H9 (cell line): ENCODE data around the gene CDK9. TPM values are rescaled to one million over a fixed set of nuclear protein-coding genes. Genes with fewer than 3 reads are reported as not detected.

Experiments used
- DNase-seq: peaks from one replicate; pipeline ENCODE4 v3.0.0-alpha.2; 2017
- H2AFZ ChIP-seq: one replicate; pipeline ENCODE4 v1.6.1; 2013; ENCODE audit warnings: mild to moderate bottlenecking, low read length, control low read depth, moderate library complexity
- H2AK5ac ChIP-seq: 2 replicates; pipeline ENCODE4 v1.6.1; 2013; ENCODE audit warnings: low read length, control low read depth, mixed read lengths; ENCODE audit not compliant: insufficient read length
- H2BK120ac ChIP-seq: one replicate; pipeline ENCODE4 v1.6.1; 2013; ENCODE audit warnings: low read depth, mild to moderate bottlenecking, low read length, control low read depth, inconsistent platforms; ENCODE audit not compliant: poor library complexity, severe bottlenecking
- H2BK12ac ChIP-seq: 2 replicates; pipeline ENCODE4 v1.6.1; 2013; ENCODE audit warnings: low read length, control low read depth, mixed read lengths, low read depth; ENCODE audit not compliant: insufficient read length
- H2BK15ac ChIP-seq: 2 replicates; pipeline ENCODE4 v1.6.1; 2013; ENCODE audit warnings: low read depth, low read length, control low read depth
- H2BK20ac ChIP-seq: one replicate; pipeline ENCODE4 v1.6.1; 2013; ENCODE audit warnings: low read depth, mild to moderate bottlenecking, low read length, control low read depth, inconsistent platforms; ENCODE audit not compliant: poor library complexity, severe bottlenecking
- H2BK5ac ChIP-seq: 2 replicates; pipeline ENCODE4 v1.6.1; 2013; ENCODE audit warnings: low read length, control low read depth, mixed read lengths; ENCODE audit not compliant: insufficient read length
- H3K14ac ChIP-seq: 2 replicates; pipeline ENCODE4 v1.6.1; 2013; ENCODE audit warnings: low read length, control low read depth; ENCODE audit not compliant: insufficient read depth
- H3K18ac ChIP-seq: 2 replicates; pipeline ENCODE4 v1.6.1; 2013; ENCODE audit warnings: low read depth, mild to moderate bottlenecking, mixed read lengths, low read length, control low read depth; ENCODE audit not compliant: insufficient read length
- H3K23ac ChIP-seq: 2 replicates; pipeline ENCODE4 v1.6.1; 2013; ENCODE audit warnings: low read length, control low read depth, mixed read lengths, low read depth; ENCODE audit not compliant: insufficient read length
- H3K23me2 ChIP-seq: 2 replicates; pipeline ENCODE4 v1.6.1; 2013; ENCODE audit warnings: low read depth, mild to moderate bottlenecking, mixed read lengths, low read length, control low read depth; ENCODE audit not compliant: insufficient read length, poor library complexity, severe bottlenecking
- H3K27ac ChIP-seq: 2 replicates; pipeline ENCODE4 v1.5.1; 2013; ENCODE audit warnings: low read length, control low read depth, mixed read lengths, low read depth; ENCODE audit not compliant: insufficient read length
- H3K27me3 ChIP-seq: 2 replicates; pipeline ENCODE4 v1.6.1; 2013; ENCODE audit warnings: low read length, control low read depth, inconsistent platforms; ENCODE audit not compliant: insufficient read depth
- H3K4ac ChIP-seq: 2 replicates; pipeline ENCODE4 v1.6.1; 2013; ENCODE audit warnings: low read depth, mild to moderate bottlenecking, control low read depth, inconsistent platforms, low read length, moderate library complexity
- H3K4me1 ChIP-seq: 2 replicates; pipeline ENCODE4 v1.6.1; 2013; ENCODE audit warnings: low read length, control low read depth, inconsistent platforms; ENCODE audit not compliant: insufficient read depth
- H3K4me2 ChIP-seq: 2 replicates; pipeline ENCODE4 v1.6.1; 2013; ENCODE audit warnings: low read length, control low read depth, mixed read lengths; ENCODE audit not compliant: insufficient read length, insufficient read depth
- H3K56ac ChIP-seq: 2 replicates; pipeline ENCODE4 v1.6.1; 2013; ENCODE audit warnings: low read depth, mild to moderate bottlenecking, mixed read lengths, low read length, control low read depth; ENCODE audit not compliant: insufficient read length
- H3K79me1 ChIP-seq: 2 replicates; pipeline ENCODE4 v1.6.1; 2013; ENCODE audit warnings: low read depth, mild to moderate bottlenecking, moderate library complexity, low read length, control low read depth, inconsistent platforms; ENCODE audit not compliant: insufficient read depth, poor library complexity, severe bottlenecking
- H3K79me2 ChIP-seq: 2 replicates; pipeline ENCODE4 v1.6.1; 2013; ENCODE audit warnings: low read length, control low read depth, inconsistent platforms; ENCODE audit not compliant: insufficient read depth
- H3K9ac ChIP-seq: 2 replicates; pipeline ENCODE4 v1.6.1; 2013; ENCODE audit warnings: low read length, control low read depth, mixed read lengths; ENCODE audit not compliant: insufficient read length; ENCODE audit errors: extremely low read depth
- H3K9me3 ChIP-seq: one replicate; pipeline ENCODE4 v1.6.1; 2013; ENCODE audit warnings: low read depth, low read length, inconsistent platforms; ENCODE audit not compliant: control insufficient read depth
- H3T11ph ChIP-seq: one replicate; pipeline ENCODE4 v1.6.1; 2013; ENCODE audit warnings: mild to moderate bottlenecking, low read length, control low read depth, inconsistent platforms
- H4K20me1 ChIP-seq: one replicate; pipeline ENCODE4 v1.6.1; 2013; ENCODE audit not compliant: control insufficient read depth, insufficient read length, insufficient read depth
- H4K5ac ChIP-seq: 2 replicates; pipeline ENCODE4 v1.6.1; 2013; ENCODE audit warnings: low read depth, mild to moderate bottlenecking, mixed read lengths, low read length, control low read depth; ENCODE audit not compliant: insufficient read length
- H4K8ac ChIP-seq: replicated peaks from 2 replicates; pipeline ENCODE4 v1.6.1; 2013; ENCODE audit warnings: low read length, control low read depth, mixed read lengths, low read depth; ENCODE audit not compliant: insufficient read length
- H4K91ac ChIP-seq: 2 replicates; pipeline ENCODE4 v1.6.1; 2013; ENCODE audit warnings: low read depth, mild to moderate bottlenecking, moderate library complexity, mixed read lengths, low read length, control low read depth; ENCODE audit not compliant: insufficient read length
- H3K27ac Mint-ChIP-seq, 3 experiments: 2 replicates in 2 of 3; 3 replicates in 1 of 3; pipeline ENCODE4 v1.8.0; 2020 to 2021; ENCODE audit warnings: mixed read lengths in 3 of 3, mild to moderate bottlenecking in 1 of 3, moderate library complexity in 1 of 3
- H3K27me3 Mint-ChIP-seq: 2 replicates; pipeline ENCODE4 v1.8.0; 2021; ENCODE audit warnings: low read depth, mild to moderate bottlenecking, moderate library complexity, mixed read lengths
- H3K36me3 Mint-ChIP-seq, 3 experiments: 2 replicates in 2 of 3; 3 replicates in 1 of 3; pipeline ENCODE4 v1.8.0; 2020 to 2021; ENCODE audit warnings: low read depth in 3 of 3, mixed read lengths in 3 of 3; ENCODE audit not compliant: insufficient read depth in 1 of 3
- H3K4me1 Mint-ChIP-seq, 2 experiments: 2 replicates each; pipeline ENCODE4 v1.8.0; 2020; ENCODE audit warnings: mixed read lengths in 2 of 2
- H3K4me3 Mint-ChIP-seq, 2 experiments: 2 replicates in 1 of 2; 3 replicates in 1 of 2; pipeline ENCODE4 v1.8.0; 2020 to 2021; ENCODE audit warnings: mild to moderate bottlenecking in 2 of 2, mixed read lengths in 2 of 2, moderate library complexity in 1 of 2
- H3K9me3 Mint-ChIP-seq, 2 experiments: 2 replicates in 1 of 2; 3 replicates in 1 of 2; pipeline ENCODE4 v1.8.0; 2020; ENCODE audit warnings: mild to moderate bottlenecking in 2 of 2, mixed read lengths in 2 of 2, moderate library complexity in 1 of 2
- WGBS: extraction: QIAGEN DNeasy Blood & Tissue Kit; methylation state at CpG from one replicate; pipeline ENCODE4 v1.1.7; 2013; ENCODE audit warnings: missing lambda C conversion rate, low lambda C conversion rate, mixed read lengths; ENCODE audit not compliant: insufficient read length; ENCODE audit errors: extremely low coverage; 5-methylcytosine and 5-hydroxymethylcytosine counted together
- total RNA-seq: library from RNA; stranded (reverse); gene quantifications from 2 replicates; pipeline ENCODE4 v1.2.1, GENCODE V29; 2021
- TF ChIP-seq, protein P1 (sequence below): fragments of 200-600 bp; sonication (generic); conservative IDR thresholded peaks from 3 replicates; pipeline ENCODE4 v1.8.0; 2021; ENCODE audit warnings: antibody characterized with exemption, mild to moderate bottlenecking

The CDK9 gene
- total RNA-seq, 1 experiment from 2014 or later: 85.7 TPM

DNA sequence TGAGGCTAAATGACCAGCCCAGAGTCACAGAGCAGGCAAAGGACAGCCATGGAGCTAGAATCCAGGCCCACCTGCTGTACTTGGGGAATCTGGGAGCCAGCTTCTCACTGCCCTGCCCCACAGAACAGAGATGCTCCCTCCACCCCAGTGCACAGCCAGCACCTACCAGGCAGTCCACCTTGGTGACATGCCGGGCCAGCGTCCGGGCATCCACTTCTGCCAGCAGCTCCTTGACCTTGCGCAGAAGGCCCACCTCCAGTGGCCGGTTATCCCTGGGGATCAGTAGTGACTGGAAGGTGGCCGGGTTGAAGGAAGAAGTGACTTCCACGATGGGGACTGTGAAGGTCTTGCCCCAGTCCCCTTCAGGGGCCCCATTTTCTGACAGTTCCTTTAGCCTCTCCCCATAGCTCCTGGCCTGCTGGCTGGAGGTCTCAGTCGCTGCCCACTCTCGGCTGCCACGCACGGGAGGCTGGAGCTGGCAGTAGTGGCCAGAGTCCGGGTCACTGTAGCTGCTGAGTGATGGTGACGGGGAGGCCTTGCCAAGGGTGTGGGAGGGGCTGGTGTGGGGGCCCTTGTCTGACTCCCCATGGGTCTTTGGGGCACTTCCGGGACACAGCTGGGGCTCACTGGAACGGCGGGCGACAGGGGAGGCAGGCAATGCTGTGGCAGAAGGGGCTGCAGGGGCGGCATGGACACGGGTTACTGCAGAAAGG, 41.3 kb upstream of the CDK9 start:
- Histone ChIP-seq H3K4me1 (no peaks in the 10 kb centered on the region), H2AFZ (no peak overlapping the region), H3K56ac (no peak overlapping the region), H3K9me3 (no peaks in the 10 kb centered on the region), H3K23me2 (peaks cover 7% of the 10 kb centered on the region), H3K4ac (no peak overlapping the region), H2AK5ac (no peak overlapping the region), H2BK20ac (no peak overlapping the region), H4K20me1 (no peaks in the 10 kb centered on the region), H3K4me2 (no peak overlapping the region), H3K18ac (no peak overlapping the region), H4K5ac (no peak overlapping the region), H3K27me3 (no peaks in the 10 kb centered on the region), H4K8ac (no peak overlapping the region), H2BK12ac (no peak overlapping the region), H3T11ph (no peak overlapping the region), H2BK120ac (no peak overlapping the region), H3K9ac (no peak overlapping the region), H2BK15ac (no peak overlapping the region), H2BK5ac (no peak overlapping the region), H3K23ac (no peak overlapping the region), H3K79me1 (no peaks in the 10 kb centered on the region), H3K14ac (no peak overlapping the region), H4K91ac (no peak overlapping the region), H3K79me2 (no peaks in the 10 kb centered on the region), H3K27ac (no peak overlapping the region)
- TF ChIP-seq, protein P1, sequence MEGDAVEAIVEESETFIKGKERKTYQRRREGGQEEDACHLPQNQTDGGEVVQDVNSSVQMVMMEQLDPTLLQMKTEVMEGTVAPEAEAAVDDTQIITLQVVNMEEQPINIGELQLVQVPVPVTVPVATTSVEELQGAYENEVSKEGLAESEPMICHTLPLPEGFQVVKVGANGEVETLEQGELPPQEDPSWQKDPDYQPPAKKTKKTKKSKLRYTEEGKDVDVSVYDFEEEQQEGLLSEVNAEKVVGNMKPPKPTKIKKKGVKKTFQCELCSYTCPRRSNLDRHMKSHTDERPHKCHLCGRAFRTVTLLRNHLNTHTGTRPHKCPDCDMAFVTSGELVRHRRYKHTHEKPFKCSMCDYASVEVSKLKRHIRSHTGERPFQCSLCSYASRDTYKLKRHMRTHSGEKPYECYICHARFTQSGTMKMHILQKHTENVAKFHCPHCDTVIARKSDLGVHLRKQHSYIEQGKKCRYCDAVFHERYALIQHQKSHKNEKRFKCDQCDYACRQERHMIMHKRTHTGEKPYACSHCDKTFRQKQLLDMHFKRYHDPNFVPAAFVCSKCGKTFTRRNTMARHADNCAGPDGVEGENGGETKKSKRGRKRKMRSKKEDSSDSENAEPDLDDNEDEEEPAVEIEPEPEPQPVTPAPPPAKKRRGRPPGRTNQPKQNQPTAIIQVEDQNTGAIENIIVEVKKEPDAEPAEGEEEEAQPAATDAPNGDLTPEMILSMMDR: no peak
- no peak overlapping the region for H3K4me3 Mint-ChIP-seq
- no peak overlapping the region for H3K27ac Mint-ChIP-seq
- no peak for DNase-seq
- no peaks in the 10 kb centered on the region for H3K9me3 Mint-ChIP-seq
- peaks cover 7% of the 10 kb centered on the region for H3K27me3 Mint-ChIP-seq
- WGBS: no CpG with 5 or more reads among the region's 19 CpGs
- peaks cover 0 to 6% (median 0%) of the 10 kb centered on the region in 3 experiments; a peak in 1 of 7 replicates for H3K36me3 Mint-ChIP-seq
- peaks cover 4 to 17% of the 10 kb centered on the region in 2 experiments for H3K4me1 Mint-ChIP-seq
